ENCODE data around the gene FAM180A. TPM values are rescaled to one million over a fixed set of nuclear protein-coding genes. Genes with fewer than 3 reads are reported as not detected.

FAM180A gene
- total and polyA plus RNA-seq, 9 of the 15 experiments (the other 6 are each of a cell fraction or from before 2014, with no cell fraction given): not detected

- in situ Hi-C loops (cut with MboI): no loop called here
- no peaks in the 10 kb centered on the region for H3K9me1 ChIP-seq (ENCODE audit: control insufficient read depth, insufficient read depth, low read length)
- no peak overlapping the region; the same call in 1 of the 2 replicates for H2AFZ ChIP-seq (ENCODE audit: low read depth, low read length)
- WGBS (ENCODE audit: insufficient coverage, low coverage, missing lambda C conversion rate): 32% methylated on average over 5 of the region's 5 CpGs
- no peaks in the 10 kb centered on the region for H3K36me3 ChIP-seq (ENCODE audit: control insufficient read depth, insufficient read depth, low read length)
- no peak overlapping the region for H3K4me2 ChIP-seq (ENCODE audit: insufficient read depth, low read length)
- H3K27ac ChIP-seq (ENCODE audit: extremely low read depth, low read depth, low read length): no peak overlapping the region
- H3K4me3 ChIP-seq: no peak overlapping the region
- intact Hi-C loops (cut with micrococcal nuclease): loop anchor here (5.0 kb wide), 1 partner anchor 425 kb away; no protein-coding TSS in a partner anchor
- FAIRE-seq (no peak), ATAC-seq (no peak), DNase-seq (ENCODE audit: extremely low read depth in 1 of 4, low spot score in 3 of 4) (no peak)
- no peaks in the 10 kb centered on the region for H4K20me1 ChIP-seq (replicated peaks; ENCODE audit: control insufficient read depth, insufficient read depth, low read length)
- H3K4me1 ChIP-seq (replicated peaks in 1 of 2; ENCODE audit: control insufficient read depth in 2 of 2, insufficient read depth in 2 of 2, low read length in 2 of 2): peaks cover 2 to 13% of the 10 kb centered on the region in 2 experiments; a peak in 4 of 5 replicates
- H3K79me2 ChIP-seq (ENCODE audit: control insufficient read depth, insufficient read depth, low read length): no peaks in the 10 kb centered on the region
- peaks cover 9 to 20% of the 10 kb centered on the region in 2 experiments; a peak in 4 of 5 replicates for H3K27me3 ChIP-seq (ENCODE audit: control insufficient read depth in 2 of 2, insufficient read depth in 2 of 2, low read length in 2 of 2)
- POLR2A ChIA-PET: interaction anchor here (0.9 to 1.0 kb wide), 2 partner anchors 12 to 25 kb away, joined by 3 read pairs; no protein-coding TSS in a partner anchor
- CTCF ChIA-PET (ENCODE audit: low intra/inter-chr PET ratio): interaction anchor here (0.6 kb wide), 1 partner anchor 409 kb away, joined by 3 read pairs; no protein-coding TSS in a partner anchor
- H3K9me3 ChIP-seq (replicated peaks; ENCODE audit: control insufficient read depth, insufficient read depth, low read depth, low read length): no peaks in the 10 kb centered on the region
- BruUV-seq (replicated peaks): no TSS peak
- TF ChIP-seq GABPA (tag; conservative IDR thresholded peaks at IDR 0.05; ENCODE audit: low read depth) (peak; percentile 42), NFE2L1 (tag; IDR thresholded peaks at IDR 0.05; ENCODE audit: borderline replicate concordance, low read depth) (no peak)
- H3K9ac ChIP-seq (ENCODE audit: insufficient read depth in 1 of 2, low read depth in 2 of 2, low read length in 2 of 2): no peak overlapping the region
These were observed 41.0 kb downstream of the FAM180A start for GRCh38 chr7:135707570-135707966.

DNA sequence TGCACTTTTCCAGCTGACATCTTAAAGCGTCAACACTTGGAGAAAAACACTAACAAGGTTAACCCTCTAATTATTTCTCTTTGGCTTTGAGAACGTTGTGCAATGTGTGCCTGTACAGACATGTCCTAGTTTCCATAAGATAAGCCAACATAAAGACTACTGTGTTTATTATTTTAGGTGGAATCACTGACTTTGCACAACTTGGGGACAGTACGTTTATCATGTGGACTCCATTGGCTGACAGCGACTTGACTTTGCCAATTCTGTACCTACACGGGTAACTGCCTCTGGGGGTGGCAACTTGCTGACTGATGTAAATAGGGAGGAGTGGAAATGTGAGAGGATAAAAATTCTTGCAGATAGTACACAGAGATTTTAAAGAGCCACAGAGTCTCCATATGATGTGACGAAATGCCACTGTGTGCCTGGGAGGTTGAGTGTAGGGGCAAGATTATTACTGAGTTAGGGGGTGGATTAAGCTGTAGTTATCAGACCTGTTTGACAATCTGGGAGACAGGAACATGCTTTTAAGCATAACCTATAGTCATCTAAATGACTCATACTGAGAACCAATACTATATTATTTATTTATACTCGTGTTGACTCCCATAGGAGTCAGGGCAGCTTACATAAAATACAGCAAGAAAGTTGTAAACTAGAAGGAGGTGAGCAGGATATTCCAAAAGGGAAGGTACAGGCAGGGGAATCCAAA is 41.6 kb downstream of the FAM180A start:
- BruUV-seq (replicated peaks): no TSS peak
- TF ChIP-seq ZNF316 (IDR thresholded peaks at IDR 0.05) (0 out of 2 replicates have a peak, but pooled peaks have one; percentile 29), ZEB2 (IDR thresholded peaks at IDR 0.05) (no peak), BACH1 (tag; IDR thresholded peaks at IDR 0.05) (no peak), SUPT5H (IDR thresholded peaks at IDR 0.05) (no peak), C11orf30 (IDR thresholded peaks at IDR 0.05; ENCODE audit: low read depth) (0 out of 2 replicates have a peak, but pooled peaks have one; percentile 7), KAT2B (IDR thresholded peaks at IDR 0.05; ENCODE audit: low read depth, low read length) (no peak)
- TF ChIP-seq, protein P1, sequence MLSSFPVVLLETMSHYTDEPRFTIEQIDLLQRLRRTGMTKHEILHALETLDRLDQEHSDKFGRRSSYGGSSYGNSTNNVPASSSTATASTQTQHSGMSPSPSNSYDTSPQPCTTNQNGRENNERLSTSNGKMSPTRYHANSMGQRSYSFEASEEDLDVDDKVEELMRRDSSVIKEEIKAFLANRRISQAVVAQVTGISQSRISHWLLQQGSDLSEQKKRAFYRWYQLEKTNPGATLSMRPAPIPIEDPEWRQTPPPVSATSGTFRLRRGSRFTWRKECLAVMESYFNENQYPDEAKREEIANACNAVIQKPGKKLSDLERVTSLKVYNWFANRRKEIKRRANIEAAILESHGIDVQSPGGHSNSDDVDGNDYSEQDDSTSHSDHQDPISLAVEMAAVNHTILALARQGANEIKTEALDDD (IDR thresholded peaks at IDR 0.05): 0 out of 2 replicates have a peak, but pooled peaks have one; percentile 19
- TF ChIP-seq, protein P2, sequence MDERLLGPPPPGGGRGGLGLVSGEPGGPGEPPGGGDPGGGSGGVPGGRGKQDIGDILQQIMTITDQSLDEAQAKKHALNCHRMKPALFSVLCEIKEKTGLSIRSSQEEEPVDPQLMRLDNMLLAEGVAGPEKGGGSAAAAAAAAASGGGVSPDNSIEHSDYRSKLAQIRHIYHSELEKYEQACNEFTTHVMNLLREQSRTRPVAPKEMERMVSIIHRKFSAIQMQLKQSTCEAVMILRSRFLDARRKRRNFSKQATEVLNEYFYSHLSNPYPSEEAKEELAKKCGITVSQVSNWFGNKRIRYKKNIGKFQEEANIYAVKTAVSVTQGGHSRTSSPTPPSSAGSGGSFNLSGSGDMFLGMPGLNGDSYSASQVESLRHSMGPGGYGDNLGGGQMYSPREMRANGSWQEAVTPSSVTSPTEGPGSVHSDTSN (CRISPR knock-in tag; IDR thresholded peaks at IDR 0.05; ENCODE audit: low read depth): no peak
- TF ChIP-seq, protein P2 (tag; conservative IDR thresholded peaks at IDR 0.05; ENCODE audit: low read depth): peak; percentile 44; the same call in 1 of the 2 replicates

More for the DNA sequence above, 41.6 kb downstream of the FAM180A start:
- DNase-seq (ENCODE audit: extremely low read depth in 1 of 4, low spot score in 3 of 4) (no peak), ATAC-seq (no peak), FAIRE-seq (no peak)
- ChIA-PET POLR2A (interaction anchor here (0.6 to 1.1 kb wide), 4 partner anchors 11 to 34 kb away, joined by 3 read pairs; no protein-coding TSS in a partner anchor), CTCF (ENCODE audit: low intra/inter-chr PET ratio) (interaction anchor here (0.6 kb wide), 1 partner anchor 409 kb away, joined by 3 read pairs; no protein-coding TSS in a partner anchor)
- H3K4me2 ChIP-seq (ENCODE audit: insufficient read depth, low read length): no peak overlapping the region; the same call in 1 of the 2 replicates
- H3K9me1 ChIP-seq (ENCODE audit: control insufficient read depth, insufficient read depth, low read length): no peaks in the 10 kb centered on the region
- H3K4me1 ChIP-seq (replicated peaks in 1 of 2; ENCODE audit: control insufficient read depth in 2 of 2, insufficient read depth in 2 of 2, low read length in 2 of 2): peaks cover 2 to 13% of the 10 kb centered on the region in 2 experiments; a peak in 4 of 5 replicates
- no peaks in the 10 kb centered on the region for H3K9me3 ChIP-seq (replicated peaks; ENCODE audit: control insufficient read depth, insufficient read depth, low read depth, low read length)
- H3K4me3 ChIP-seq: no peak overlapping the region
- peaks cover 9 to 20% of the 10 kb centered on the region in 2 experiments; a peak in 4 of 5 replicates for H3K27me3 ChIP-seq (ENCODE audit: control insufficient read depth in 2 of 2, insufficient read depth in 2 of 2, low read length in 2 of 2)
- H2AFZ ChIP-seq (ENCODE audit: low read depth, low read length): no peak overlapping the region; the same call in 1 of the 2 replicates
- no peaks in the 10 kb centered on the region for H3K79me2 ChIP-seq (ENCODE audit: control insufficient read depth, insufficient read depth, low read length)
- H3K36me3 ChIP-seq (ENCODE audit: control insufficient read depth, insufficient read depth, low read length): no peaks in the 10 kb centered on the region
- H4K20me1 ChIP-seq (replicated peaks; ENCODE audit: control insufficient read depth, insufficient read depth, low read length): no peaks in the 10 kb centered on the region
- WGBS (ENCODE audit: insufficient coverage, low coverage, missing lambda C conversion rate): 14% methylated on average over 7 of the region's 7 CpGs
- H3K9ac ChIP-seq (ENCODE audit: insufficient read depth in 1 of 2, low read depth in 2 of 2, low read length in 2 of 2): no peak overlapping the region
- H3K27ac ChIP-seq (ENCODE audit: extremely low read depth, low read depth, low read length): no peak overlapping the region
- intact Hi-C loops (cut with micrococcal nuclease) (loop anchor here (5.0 kb wide), 1 partner anchor 425 kb away; no protein-coding TSS in a partner anchor), in situ Hi-C loops (cut with MboI) (no loop called here)

Measured in K562 (cell line).